ENCODE results near the gene GPS1. TPM values are rescaled to one million over a fixed set of nuclear protein-coding genes. Genes with fewer than 3 reads are reported as not detected.

GPS1 gene
- total and polyA plus RNA-seq, 10 of the 15 experiments (the other 5 are each of a cell fraction or from before 2014, with no cell fraction given), result 2.2 to 146 (median 77.7) TPM

DNA sequence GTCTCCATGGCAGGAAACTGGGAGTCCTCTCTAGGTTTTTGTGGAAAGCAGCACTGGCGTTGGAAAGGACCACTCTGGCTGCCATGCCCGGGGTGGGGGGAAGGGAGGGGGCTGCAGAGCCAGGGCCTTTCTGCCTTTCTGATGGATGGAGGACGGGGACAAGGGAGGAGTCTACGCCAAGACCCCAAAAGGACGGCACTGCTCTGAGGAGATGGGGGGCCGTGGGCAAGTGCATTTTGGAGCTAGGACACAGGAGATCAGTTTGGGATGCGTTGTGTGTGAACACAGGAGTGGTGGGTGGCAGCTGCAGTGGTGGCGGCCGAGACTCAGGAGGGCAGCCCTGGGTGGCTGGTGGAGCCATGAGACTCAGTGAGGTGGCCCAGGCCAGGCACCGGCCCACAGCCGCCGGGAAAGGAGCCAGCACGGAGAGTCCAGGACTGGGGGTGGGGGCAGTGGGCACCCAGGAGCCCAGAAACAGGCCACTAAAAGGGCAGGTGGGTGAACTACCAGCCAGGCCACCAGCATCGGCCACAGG lies 31.1 kb upstream of the GPS1 start (continued):
- TF ChIP-seq, protein P1, sequence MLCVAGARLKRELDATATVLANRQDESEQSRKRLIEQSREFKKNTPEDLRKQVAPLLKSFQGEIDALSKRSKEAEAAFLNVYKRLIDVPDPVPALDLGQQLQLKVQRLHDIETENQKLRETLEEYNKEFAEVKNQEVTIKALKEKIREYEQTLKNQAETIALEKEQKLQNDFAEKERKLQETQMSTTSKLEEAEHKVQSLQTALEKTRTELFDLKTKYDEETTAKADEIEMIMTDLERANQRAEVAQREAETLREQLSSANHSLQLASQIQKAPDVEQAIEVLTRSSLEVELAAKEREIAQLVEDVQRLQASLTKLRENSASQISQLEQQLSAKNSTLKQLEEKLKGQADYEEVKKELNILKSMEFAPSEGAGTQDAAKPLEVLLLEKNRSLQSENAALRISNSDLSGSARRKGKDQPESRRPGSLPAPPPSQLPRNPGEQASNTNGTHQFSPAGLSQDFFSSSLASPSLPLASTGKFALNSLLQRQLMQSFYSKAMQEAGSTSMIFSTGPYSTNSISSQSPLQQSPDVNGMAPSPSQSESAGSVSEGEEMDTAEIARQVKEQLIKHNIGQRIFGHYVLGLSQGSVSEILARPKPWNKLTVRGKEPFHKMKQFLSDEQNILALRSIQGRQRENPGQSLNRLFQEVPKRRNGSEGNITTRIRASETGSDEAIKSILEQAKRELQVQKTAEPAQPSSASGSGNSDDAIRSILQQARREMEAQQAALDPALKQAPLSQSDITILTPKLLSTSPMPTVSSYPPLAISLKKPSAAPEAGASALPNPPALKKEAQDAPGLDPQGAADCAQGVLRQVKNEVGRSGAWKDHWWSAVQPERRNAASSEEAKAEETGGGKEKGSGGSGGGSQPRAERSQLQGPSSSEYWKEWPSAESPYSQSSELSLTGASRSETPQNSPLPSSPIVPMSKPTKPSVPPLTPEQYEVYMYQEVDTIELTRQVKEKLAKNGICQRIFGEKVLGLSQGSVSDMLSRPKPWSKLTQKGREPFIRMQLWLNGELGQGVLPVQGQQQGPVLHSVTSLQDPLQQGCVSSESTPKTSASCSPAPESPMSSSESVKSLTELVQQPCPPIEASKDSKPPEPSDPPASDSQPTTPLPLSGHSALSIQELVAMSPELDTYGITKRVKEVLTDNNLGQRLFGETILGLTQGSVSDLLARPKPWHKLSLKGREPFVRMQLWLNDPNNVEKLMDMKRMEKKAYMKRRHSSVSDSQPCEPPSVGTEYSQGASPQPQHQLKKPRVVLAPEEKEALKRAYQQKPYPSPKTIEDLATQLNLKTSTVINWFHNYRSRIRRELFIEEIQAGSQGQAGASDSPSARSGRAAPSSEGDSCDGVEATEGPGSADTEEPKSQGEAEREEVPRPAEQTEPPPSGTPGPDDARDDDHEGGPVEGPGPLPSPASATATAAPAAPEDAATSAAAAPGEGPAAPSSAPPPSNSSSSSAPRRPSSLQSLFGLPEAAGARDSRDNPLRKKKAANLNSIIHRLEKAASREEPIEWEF (IDR thresholded peaks at IDR 0.05; ENCODE audit: insufficient replicate concordance, low read depth, low read length), result no peak
- TF ChIP-seq EGR1 (IDR thresholded peaks at IDR 0.05; ENCODE audit: borderline replicate concordance in 1 of 2, low read depth in 2 of 2, low read length in 2 of 2) (no peak), USF1 (IDR thresholded peaks at IDR 0.05; ENCODE audit: borderline replicate concordance, extremely low read length, insufficient read depth, low read depth, low read length) (no peak), ZNF384 (IDR thresholded peaks at IDR 0.05; ENCODE audit: borderline replicate concordance, low read depth, low read length) (no peak)
